Activated CD8-positive, alpha-beta memory T cell treated with anti-CD3 and anti-CD28 coated beads for 36 hours (primary cell): ENCODE data around the gene RIIAD1. TPM values are rescaled to one million over a fixed set of nuclear protein-coding genes. Genes with fewer than 3 reads are reported as not detected.
"Not testable (repeated sequence)": the region's sequence is repeated elsewhere in the genome, so short reads cannot be mapped to it uniquely, and the experiment has no call there.

Experiments used
- CTCF ChIA-PET: fragments of 350-600 bp; sonication (Branson Sonifier 250); formaldehyde crosslinking; loops from one replicate; lab custom pipeline; 2021; ENCODE audit warnings: antibody characterized with exemption; lab: Charles Lee
- POLR2A ChIA-PET: fragments of 350-600 bp; sonication (Branson Sonifier 250); formaldehyde crosslinking; loops from one replicate; lab custom pipeline; 2021; ENCODE audit warnings: antibody characterized with exemption; lab: Charles Lee
- total RNA-seq, 2 experiments: library from RNA; stranded (reverse); gene quantifications; one replicate each; pipeline ENCODE4 v1.2.3, GENCODE V29; 2021

The RIIAD1 gene
- total RNA-seq, 2 experiments from 2014 or later: not detected

- CTCF ChIA-PET, POLR2A ChIA-PET: not testable (repeated sequence)
Observed at GRCh38 chr1:151768351-151769066, 47.2 kb downstream of the RIIAD1 start.

DNA sequence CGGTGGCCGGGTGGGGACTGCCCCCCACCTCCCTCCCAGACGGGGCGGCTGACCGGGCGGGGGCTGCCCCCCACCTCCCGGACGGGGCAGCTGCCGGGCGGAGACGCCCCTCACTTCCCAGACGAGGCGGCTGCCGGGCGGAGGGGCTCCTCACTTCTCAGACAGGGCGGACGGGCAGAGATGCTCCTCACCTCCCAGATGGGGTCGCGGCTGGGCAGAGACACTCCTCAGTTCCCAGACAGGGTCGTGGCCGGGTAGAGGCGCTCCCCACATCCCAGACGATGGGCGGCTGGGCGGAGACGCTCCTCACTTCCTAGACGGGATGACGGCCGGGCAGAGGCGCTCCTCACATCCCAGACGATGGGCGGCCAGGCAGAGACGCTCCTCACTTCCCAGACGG, 47.9 kb downstream of the RIIAD1 start:
- CTCF ChIA-PET: not testable (repeated sequence)
- POLR2A ChIA-PET: interaction anchor here (0.7 kb wide), 1 partner anchor 166 kb away, joined by 3 read pairs; no protein-coding TSS in a partner anchor

DNA sequence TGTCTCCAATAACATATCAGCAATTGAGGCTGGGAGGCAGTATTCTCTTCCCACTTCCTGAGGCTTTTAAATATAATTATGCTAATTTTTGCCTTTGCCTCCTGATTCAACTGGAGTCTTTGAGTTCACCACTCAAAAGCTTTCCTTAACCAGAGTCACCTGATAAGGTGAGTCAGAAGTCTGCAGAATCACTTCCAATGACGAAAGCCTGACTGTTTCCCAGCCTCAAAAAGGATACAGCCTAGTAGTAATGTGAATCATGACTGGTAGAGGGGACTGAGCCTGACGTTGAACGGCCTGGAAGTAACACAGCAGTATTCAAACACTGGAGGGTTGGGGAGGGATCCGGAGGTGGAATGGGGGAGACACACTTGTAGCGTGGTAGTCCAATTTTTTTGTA, 52.4 kb downstream of the RIIAD1 start:
- POLR2A ChIA-PET: no interaction called here
- CTCF ChIA-PET: no interaction called here

GRCh38 chr1:151774256-151774922, 53.1 kb downstream of the RIIAD1 start:
- CTCF ChIA-PET: no interaction called here
- POLR2A ChIA-PET: no interaction called here

GRCh38 chr1:151775894-151776664, 54.8 kb downstream of the RIIAD1 start:
- CTCF ChIA-PET: no interaction called here
- POLR2A ChIA-PET: no interaction called here

DNA sequence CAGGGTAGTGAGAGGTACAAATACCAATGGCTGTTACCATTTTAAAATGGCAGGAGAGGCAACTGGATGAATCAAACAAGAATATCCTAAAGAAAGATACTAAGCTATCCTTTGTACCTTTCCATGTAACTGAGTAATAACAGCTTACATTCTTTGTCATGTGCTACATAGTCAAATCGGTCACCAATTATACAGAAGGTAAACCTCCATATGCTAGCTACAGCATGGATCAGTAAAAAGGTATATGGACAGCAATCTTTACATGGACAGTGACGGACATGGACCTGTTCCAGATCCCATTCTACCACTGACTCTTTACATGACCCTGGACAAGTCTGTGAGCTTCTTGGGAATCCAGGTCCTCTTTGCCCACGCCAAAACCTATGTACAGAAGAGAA, 55.3 kb downstream of the RIIAD1 start:
- CTCF ChIA-PET: no interaction called here

GRCh38 chr1:151777317-151777716, 56.0 kb downstream of the RIIAD1 start:
- CTCF ChIA-PET: no interaction called here
- POLR2A ChIA-PET: no interaction called here

More for the DNA sequence above, 55.3 kb downstream of the RIIAD1 start:
- POLR2A ChIA-PET: no interaction called here

Other genes with a start within 250 kb of the RIIAD1 start
- gene CGN, start 210.1 kb upstream of the RIIAD1 start, total RNA-seq: 1 to 10 TPM; 1.2 to 1.8 TPM
- gene TUFT1, start 181.2 kb upstream of the RIIAD1 start, total RNA-seq: 1 to 10 TPM; 2.3 to 2.7 TPM
- 10 to 100 TPM; 33.1 to 33.8 TPM for gene SNX27, start 109.5 kb upstream of the RIIAD1 start, total RNA-seq
- gene CELF3, start 4.7 kb upstream of the RIIAD1 start, total RNA-seq: not detected
- 100 to 1,000 TPM; 161 to 169 TPM for gene MRPL9, start 42.0 kb downstream of the RIIAD1 start, total RNA-seq
- gene TDRKH, start 69.0 kb downstream of the RIIAD1 start, total RNA-seq: 10 to 100 TPM; 12.7 to 13.1 TPM
- gene LINGO4, start 83.9 kb downstream of the RIIAD1 start, total RNA-seq: under 1 TPM; 0.08 to 0.13 TPM
- gene RORC, start 110.3 kb downstream of the RIIAD1 start, total RNA-seq: 1 to 10 TPM in 1 of 2 experiments, under 1 TPM in 1; 0.90 to 1.3 TPM
- gene C2CD4D, start 118.3 kb downstream of the RIIAD1 start, total RNA-seq: 1 to 10 TPM; 1.5 to 1.7 TPM
- gene THEM5, start 132.2 kb downstream of the RIIAD1 start, total RNA-seq: not detected
- 10 to 100 TPM; 28.7 to 31.8 TPM for gene THEM4, start 188.0 kb downstream of the RIIAD1 start, total RNA-seq